ENCODE results near the gene CROCC2. TPM values are rescaled to one million over a fixed set of nuclear protein-coding genes. Genes with fewer than 3 reads are reported as not detected.

The CROCC2 gene
- total RNA-seq, 1 donor from 2014 or later = not detected

DNA sequence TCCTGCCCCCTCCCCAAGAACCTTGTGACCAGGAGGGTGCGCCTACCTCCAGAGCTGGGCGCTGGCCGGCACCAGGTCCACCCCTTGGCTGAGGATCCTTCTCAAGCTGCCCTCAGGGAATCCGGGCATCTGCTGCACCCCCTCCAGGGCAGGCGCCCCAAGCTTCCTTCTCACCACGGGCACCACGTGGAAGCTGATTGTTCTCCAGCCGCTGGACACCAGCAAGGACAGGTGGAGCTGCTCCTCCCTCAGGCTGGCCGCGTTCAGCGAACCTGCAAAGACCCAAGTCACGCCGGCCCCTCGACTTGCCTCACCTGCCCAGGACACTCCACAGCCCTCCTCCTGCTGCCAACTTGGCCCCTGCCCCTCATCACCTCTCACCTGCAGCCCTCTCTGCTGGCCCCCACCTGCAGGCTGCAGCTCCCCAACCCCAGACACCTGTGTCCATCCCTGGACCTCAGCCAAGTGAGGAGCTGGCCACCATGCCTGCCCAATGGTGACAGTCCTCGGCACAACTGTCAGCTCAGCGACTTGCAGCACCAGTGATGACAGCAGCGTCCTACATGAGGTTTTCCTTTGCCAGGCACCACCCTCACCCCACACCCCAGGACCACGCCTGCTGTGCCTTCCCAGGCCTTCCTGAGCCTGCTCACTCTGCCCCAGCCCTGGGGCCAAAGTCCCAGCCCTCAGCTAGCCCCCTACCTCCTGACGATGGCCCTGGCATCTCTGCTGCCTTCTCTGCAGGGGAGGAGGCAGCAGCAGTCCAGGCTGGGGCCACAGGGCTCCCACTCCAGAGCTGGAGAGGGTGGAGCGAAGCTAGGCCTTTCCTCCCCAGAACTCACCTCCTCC is 14.4 kb upstream of the CROCC2 start:
- H3K9me3 Mint-ChIP-seq (ENCODE audit: low read depth) = no peaks in the 10 kb centered on the region
- peaks cover 4% of the 10 kb centered on the region for H3K27me3 Mint-ChIP-seq (ENCODE audit: low read depth)
- DNase-seq (ENCODE audit: low spot score) = no peak
- H3K4me1 Mint-ChIP-seq (ENCODE audit: low read depth) = peaks cover 4% of the 10 kb centered on the region
- H3K36me3 Mint-ChIP-seq (ENCODE audit: low read depth) = no peaks in the 10 kb centered on the region
- TF ChIP-seq CTCF (IDR thresholded peaks at IDR 0.05) = no peak
- no peak overlapping the region for H3K27ac Mint-ChIP-seq (ENCODE audit: unreplicated experiment)
- H3K4me3 Mint-ChIP-seq (ENCODE audit: unreplicated experiment) = no peak overlapping the region

- no peak for TF ChIP-seq CTCF (IDR thresholded peaks at IDR 0.05)
- H3K4me1 Mint-ChIP-seq (ENCODE audit: low read depth) = peaks cover 4% of the 10 kb centered on the region
- no peaks in the 10 kb centered on the region for H3K9me3 Mint-ChIP-seq (ENCODE audit: low read depth)
- no peak overlapping the region for H3K27ac Mint-ChIP-seq (ENCODE audit: unreplicated experiment)
- H3K27me3 Mint-ChIP-seq (ENCODE audit: low read depth) = peaks cover 5% of the 10 kb centered on the region
- no peak for DNase-seq (ENCODE audit: low spot score)
- no peaks in the 10 kb centered on the region for H3K36me3 Mint-ChIP-seq (ENCODE audit: low read depth)
- H3K4me3 Mint-ChIP-seq (ENCODE audit: unreplicated experiment) = no peak overlapping the region
These were observed 13.8 kb upstream of the CROCC2 start for GRCh38 chr2:240892356-240892755.

GRCh38 chr2:240892925-240893324 is 13.2 kb upstream of the CROCC2 start:
- Mint-ChIP-seq H3K36me3 (ENCODE audit: low read depth) (no peaks in the 10 kb centered on the region), H3K9me3 (ENCODE audit: low read depth) (no peaks in the 10 kb centered on the region), H3K27ac (ENCODE audit: unreplicated experiment) (no peak overlapping the region), H3K4me1 (ENCODE audit: low read depth) (peaks cover 4% of the 10 kb centered on the region), H3K27me3 (ENCODE audit: low read depth) (peaks cover 6% of the 10 kb centered on the region), H3K4me3 (ENCODE audit: unreplicated experiment) (no peak overlapping the region)
- DNase-seq (ENCODE audit: low spot score) = no peak
- TF ChIP-seq CTCF (IDR thresholded peaks at IDR 0.05) = no peak

DNA sequence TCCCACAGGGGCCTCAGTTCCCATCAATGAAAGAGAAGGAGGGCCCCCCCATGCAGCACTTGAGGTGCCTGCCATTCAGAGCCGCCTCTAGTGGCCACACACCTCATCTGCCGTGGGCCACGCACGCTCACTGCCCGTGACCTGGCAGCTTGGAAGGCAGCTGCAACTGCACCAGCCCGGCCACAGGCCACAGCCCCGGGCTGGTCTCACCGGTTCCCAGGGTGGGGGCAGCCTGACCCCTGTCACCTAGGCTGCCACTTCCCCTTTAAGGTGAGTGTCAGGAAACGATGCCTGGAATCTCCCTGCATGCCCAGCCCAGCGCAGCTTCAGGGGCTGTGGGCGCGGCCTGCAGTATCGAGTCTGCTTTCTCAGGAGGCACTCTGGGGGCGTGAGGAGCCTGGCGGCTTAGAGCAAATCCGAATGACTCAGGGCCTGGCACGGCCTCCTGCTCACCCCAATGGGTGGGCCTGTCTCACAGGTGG is 12.7 kb upstream of the CROCC2 start:
- H3K9me3 Mint-ChIP-seq (ENCODE audit: low read depth) = no peaks in the 10 kb centered on the region
- peaks cover 6% of the 10 kb centered on the region for H3K27me3 Mint-ChIP-seq (ENCODE audit: low read depth)
- no peak overlapping the region for H3K27ac Mint-ChIP-seq (ENCODE audit: unreplicated experiment)
- H3K4me3 Mint-ChIP-seq (ENCODE audit: unreplicated experiment) = no peak overlapping the region
- peaks cover 4% of the 10 kb centered on the region for H3K4me1 Mint-ChIP-seq (ENCODE audit: low read depth)
- TF ChIP-seq CTCF (IDR thresholded peaks at IDR 0.05) = no peak
- no peak for DNase-seq (ENCODE audit: low spot score)
- no peaks in the 10 kb centered on the region for H3K36me3 Mint-ChIP-seq (ENCODE audit: low read depth)

GRCh38 chr2:240894006-240894405 is 12.1 kb upstream of the CROCC2 start:
- Mint-ChIP-seq H3K27me3 (ENCODE audit: low read depth) (peaks cover 9% of the 10 kb centered on the region), H3K36me3 (ENCODE audit: low read depth) (no peaks in the 10 kb centered on the region), H3K4me1 (ENCODE audit: low read depth) (peaks cover 4% of the 10 kb centered on the region), H3K27ac (ENCODE audit: unreplicated experiment) (no peak overlapping the region), H3K4me3 (ENCODE audit: unreplicated experiment) (no peak overlapping the region), H3K9me3 (ENCODE audit: low read depth) (no peaks in the 10 kb centered on the region)
- TF ChIP-seq CTCF (IDR thresholded peaks at IDR 0.05) = no peak
- DNase-seq (ENCODE audit: low spot score) = no peak

Measured in chondrocyte (in vitro differentiated cells).